Karpas-422 (cell line): ENCODE results near the gene SAP30. TPM values are rescaled to one million over a fixed set of nuclear protein-coding genes. Genes with fewer than 3 reads are reported as not detected.

Source experiments
- DNase-seq: peaks from one replicate; pipeline ENCODE4 v3.0.0-alpha.2; 2015
- H2AFZ ChIP-seq: fragments of 200-600 bp; sonication (generic); 2 replicates; pipeline ENCODE4 v1.6.1; 2014; ENCODE audit warnings: antibody characterized with exemption, low read length, mixed read lengths
- H3K27ac ChIP-seq: fragments of 200-600 bp; sonication (generic); 2 replicates; pipeline ENCODE4 v1.5.1; 2014; ENCODE audit warnings: mild to moderate bottlenecking, low read length, moderate library complexity
- H3K27me3 ChIP-seq: fragments of 200-600 bp; sonication (generic); 2 replicates; pipeline ENCODE4 v1.6.1; 2014; ENCODE audit warnings: low read length, mixed read lengths
- H3K36me3 ChIP-seq: fragments of 200-600 bp; sonication (generic); 2 replicates; pipeline ENCODE4 v1.6.1; 2014; ENCODE audit warnings: low read length, mixed read lengths; ENCODE audit not compliant: insufficient read depth
- H3K4me1 ChIP-seq: fragments of 200-600 bp; sonication (generic); 2 replicates; pipeline ENCODE4 v1.6.1; 2014; ENCODE audit warnings: mild to moderate bottlenecking, low read length, mixed read lengths
- H3K4me2 ChIP-seq: fragments of 200-600 bp; sonication (generic); 2 replicates; pipeline ENCODE4 v1.6.1; 2014; ENCODE audit warnings: low read length, low read depth, mild to moderate bottlenecking; ENCODE audit not compliant: poor library complexity, severe bottlenecking
- H3K4me3 ChIP-seq: fragments of 200-600 bp; sonication (generic); 2 replicates; pipeline ENCODE4 v1.5.1; 2014; ENCODE audit warnings: mild to moderate bottlenecking, antibody characterized with exemption, low read length, mixed read lengths
- H3K79me2 ChIP-seq: fragments of 200-600 bp; sonication (generic); 2 replicates; pipeline ENCODE4 v1.6.1; 2014; ENCODE audit warnings: mild to moderate bottlenecking, low read length, mixed read lengths
- H3K9ac ChIP-seq: fragments of 200-600 bp; sonication (generic); 2 replicates; pipeline ENCODE4 v1.6.0; 2014; ENCODE audit warnings: low read length
- H3K9me2 ChIP-seq: fragments of 200-600 bp; sonication (generic), shearing (Covaris generic); replicated peaks from 2 replicates; pipeline ENCODE4 v1.6.0; 2014; ENCODE audit warnings: mild to moderate bottlenecking, low read length, moderate library complexity; ENCODE audit not compliant: insufficient read depth
- H3K9me3 ChIP-seq: fragments of 300-700, 200-600 bp; sonication (generic); 2 replicates; pipeline ENCODE4 v1.6.1; 2014; ENCODE audit warnings: low read length, mixed read lengths
- H4K20me1 ChIP-seq: fragments of 200-600 bp; sonication (generic); 2 replicates; pipeline ENCODE4 v1.6.1; 2014; ENCODE audit warnings: mild to moderate bottlenecking, antibody characterized with exemption, low read length, low read depth; ENCODE audit not compliant: insufficient read depth
- total RNA-seq: library from RNA; depleted of rRNA; stranded (reverse); fragments of >200 nt; shearing (Covaris generic); gene quantifications from 2 replicates; pipeline ENCODE4 v1.2.3, GENCODE V29; 2014; ENCODE audit warnings: low replicate concordance

The SAP30 gene
- total RNA-seq, 1 experiment from 2014 or later, result 2.0 TPM

- H3K9ac ChIP-seq, result no peak overlapping the region
- DNase-seq, result no peak
- H3K27me3 ChIP-seq, result no peaks in the 10 kb centered on the region
- no peaks in the 10 kb centered on the region for H3K79me2 ChIP-seq
- H3K4me1 ChIP-seq, result no peaks in the 10 kb centered on the region
- no peak overlapping the region for H3K27ac ChIP-seq
- no peak overlapping the region for H2AFZ ChIP-seq
- no peaks in the 10 kb centered on the region for H3K36me3 ChIP-seq
- no peaks in the 10 kb centered on the region for H3K9me3 ChIP-seq
- no peak overlapping the region for H3K4me3 ChIP-seq
- no peaks in the 10 kb centered on the region for H4K20me1 ChIP-seq
- no peaks in the 10 kb centered on the region for H3K9me2 ChIP-seq
- H3K4me2 ChIP-seq, result no peak overlapping the region
These were observed 30.3 kb downstream of the SAP30 start for GRCh38 chr4:173401063-173401462.

GRCh38 chr4:173403051-173403450 is 32.3 kb downstream of the SAP30 start:
- no peaks in the 10 kb centered on the region for H3K4me1 ChIP-seq
- H2AFZ ChIP-seq, result no peak overlapping the region
- no peak overlapping the region for H3K9ac ChIP-seq
- no peak overlapping the region for H3K4me2 ChIP-seq
- no peaks in the 10 kb centered on the region for H3K9me3 ChIP-seq
- H4K20me1 ChIP-seq, result no peaks in the 10 kb centered on the region
- no peaks in the 10 kb centered on the region for H3K79me2 ChIP-seq
- no peak overlapping the region for H3K4me3 ChIP-seq
- no peaks in the 10 kb centered on the region for H3K27me3 ChIP-seq
- no peak overlapping the region for H3K27ac ChIP-seq
- no peak for DNase-seq
- no peaks in the 10 kb centered on the region for H3K9me2 ChIP-seq
- H3K36me3 ChIP-seq, result no peaks in the 10 kb centered on the region

GRCh38 chr4:173404296-173404865 is 33.6 kb downstream of the SAP30 start:
- Histone ChIP-seq H3K4me2 (no peak overlapping the region), H3K9ac (no peak overlapping the region), H4K20me1 (no peaks in the 10 kb centered on the region), H3K27ac (no peak overlapping the region), H3K9me2 (no peaks in the 10 kb centered on the region), H3K4me3 (no peak overlapping the region), H3K27me3 (no peaks in the 10 kb centered on the region), H2AFZ (no peak overlapping the region), H3K4me1 (no peaks in the 10 kb centered on the region), H3K36me3 (no peaks in the 10 kb centered on the region), H3K9me3 (no peaks in the 10 kb centered on the region), H3K79me2 (no peaks in the 10 kb centered on the region)
- no peak for DNase-seq

GRCh38 chr4:173405840-173406606 is 35.3 kb downstream of the SAP30 start:
- Histone ChIP-seq H3K27ac (no peak overlapping the region), H4K20me1 (no peaks in the 10 kb centered on the region), H3K4me3 (no peak overlapping the region), H3K4me2 (no peak overlapping the region), H3K79me2 (no peaks in the 10 kb centered on the region), H3K36me3 (no peaks in the 10 kb centered on the region), H2AFZ (no peak overlapping the region), H3K9me2 (no peaks in the 10 kb centered on the region), H3K9ac (no peak overlapping the region), H3K9me3 (no peaks in the 10 kb centered on the region), H3K4me1 (no peaks in the 10 kb centered on the region), H3K27me3 (no peaks in the 10 kb centered on the region)
- DNase-seq, result no peak

DNA sequence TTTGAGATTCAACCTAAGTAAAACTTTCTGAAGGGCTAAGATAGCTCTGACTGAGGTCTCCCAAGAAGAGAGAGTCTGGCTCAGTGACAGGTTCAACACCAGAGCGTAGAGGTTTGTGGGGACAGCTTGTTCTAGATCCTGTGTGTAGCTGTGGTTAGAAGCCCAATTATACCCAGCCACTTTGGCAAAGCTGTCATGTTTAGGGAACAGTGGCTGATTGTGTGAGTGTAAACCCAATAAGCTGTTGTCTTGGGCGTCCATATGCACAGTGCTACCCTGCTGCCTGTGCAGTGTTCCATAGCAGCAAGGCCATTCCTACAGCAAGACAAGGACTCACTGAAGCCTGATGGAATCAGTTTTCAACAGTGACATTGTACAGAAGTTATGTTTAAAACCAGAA is 39.3 kb downstream of the SAP30 start:
- no peak overlapping the region for H2AFZ ChIP-seq
- H3K27me3 ChIP-seq, result no peaks in the 10 kb centered on the region
- H3K4me2 ChIP-seq, result no peak overlapping the region
- no peaks in the 10 kb centered on the region for H3K9me3 ChIP-seq
- H3K9ac ChIP-seq, result no peak overlapping the region
- H3K36me3 ChIP-seq, result no peaks in the 10 kb centered on the region
- H4K20me1 ChIP-seq, result no peaks in the 10 kb centered on the region
- H3K79me2 ChIP-seq, result no peaks in the 10 kb centered on the region
- no peak overlapping the region for H3K4me3 ChIP-seq
- DNase-seq, result no peak
- no peak overlapping the region for H3K27ac ChIP-seq
- H3K9me2 ChIP-seq, result no peaks in the 10 kb centered on the region
- no peaks in the 10 kb centered on the region for H3K4me1 ChIP-seq

DNA sequence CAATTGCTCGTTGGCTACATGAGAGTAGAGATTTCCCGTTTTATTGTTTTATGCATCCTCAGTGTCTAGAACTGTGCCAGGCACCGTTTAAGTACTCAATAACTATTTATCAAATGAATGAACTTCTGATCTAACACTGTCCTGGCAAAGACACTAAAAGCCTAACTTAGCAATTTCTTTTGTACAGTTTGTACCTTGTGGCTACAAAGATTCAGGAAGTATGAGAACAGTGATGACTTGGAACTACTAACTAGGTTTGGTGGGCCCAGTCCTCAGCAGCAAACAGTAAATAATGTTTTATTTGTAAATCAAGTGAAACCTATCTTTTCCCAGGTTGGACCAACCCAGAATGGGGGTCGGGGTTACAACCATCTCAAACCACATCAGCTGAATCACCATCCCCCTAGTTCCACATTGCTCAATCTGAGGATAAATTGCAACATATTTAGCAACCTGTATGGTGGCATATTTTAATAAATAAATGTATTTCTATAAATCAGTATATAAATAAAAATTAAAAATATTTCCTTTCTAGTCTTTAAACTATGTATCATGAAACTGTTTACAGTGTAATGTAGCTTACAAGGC is 40.4 kb downstream of the SAP30 start:
- Histone ChIP-seq H3K27me3 (no peaks in the 10 kb centered on the region), H3K36me3 (no peaks in the 10 kb centered on the region), H3K4me3 (no peak overlapping the region), H3K9me3 (no peaks in the 10 kb centered on the region), H3K9me2 (no peaks in the 10 kb centered on the region), H4K20me1 (no peaks in the 10 kb centered on the region), H3K79me2 (no peaks in the 10 kb centered on the region), H3K4me2 (no peak overlapping the region), H3K27ac (no peak overlapping the region), H3K4me1 (no peaks in the 10 kb centered on the region), H3K9ac (no peak overlapping the region), H2AFZ (no peak overlapping the region)
- no peak for DNase-seq

DNA sequence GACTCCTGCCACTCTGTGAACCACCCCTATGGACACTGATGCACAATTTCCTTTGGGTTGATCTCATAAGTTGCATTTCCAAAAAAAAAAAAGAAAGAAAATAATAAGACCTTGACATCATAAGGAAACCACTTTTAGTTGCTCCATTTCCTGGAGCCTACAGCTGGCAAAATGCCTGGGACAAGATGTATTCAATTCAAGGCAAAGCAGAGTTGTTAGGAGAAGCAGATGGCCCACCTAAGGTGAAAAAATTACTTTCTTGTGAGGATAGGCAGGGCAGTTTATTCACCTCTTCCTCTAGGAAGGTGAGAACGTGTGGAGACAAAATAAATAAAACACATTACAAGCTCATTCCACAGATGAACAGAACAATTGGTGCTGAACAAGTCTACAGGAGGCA is 42.3 kb downstream of the SAP30 start:
- no peaks in the 10 kb centered on the region for H3K9me2 ChIP-seq
- no peak for DNase-seq
- no peaks in the 10 kb centered on the region for H3K9me3 ChIP-seq
- H3K27me3 ChIP-seq, result no peaks in the 10 kb centered on the region
- no peaks in the 10 kb centered on the region for H3K4me1 ChIP-seq
- H4K20me1 ChIP-seq, result no peaks in the 10 kb centered on the region
- H3K27ac ChIP-seq, result no peak overlapping the region
- no peaks in the 10 kb centered on the region for H3K36me3 ChIP-seq
- no peaks in the 10 kb centered on the region for H3K79me2 ChIP-seq
- H3K4me2 ChIP-seq, result no peak overlapping the region
- H3K9ac ChIP-seq, result no peak overlapping the region
- no peak overlapping the region for H2AFZ ChIP-seq
- H3K4me3 ChIP-seq, result no peak overlapping the region

DNA sequence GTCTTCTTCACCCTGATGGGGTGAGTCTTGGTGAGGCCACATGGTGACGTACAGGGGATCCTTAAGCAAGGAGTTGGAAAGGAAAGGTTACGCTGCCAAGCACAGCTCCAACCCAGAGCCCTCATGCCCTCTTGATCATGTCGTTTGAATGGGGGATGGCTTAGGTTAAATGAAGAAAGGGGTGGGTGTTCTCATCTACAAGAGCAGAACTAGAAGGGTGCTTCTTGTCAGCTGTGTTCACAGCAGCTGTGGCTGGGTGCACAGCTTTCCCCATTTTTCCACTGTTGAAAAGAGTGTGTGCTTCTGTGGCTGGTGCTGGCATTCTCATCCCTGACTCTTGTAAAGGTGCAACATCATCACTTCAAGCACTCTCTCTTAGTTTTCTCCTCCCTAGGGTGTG is 43.7 kb downstream of the SAP30 start:
- Histone ChIP-seq H3K27ac (no peak overlapping the region), H3K9me3 (no peaks in the 10 kb centered on the region), H3K79me2 (no peaks in the 10 kb centered on the region), H3K9me2 (no peaks in the 10 kb centered on the region), H3K4me2 (no peak overlapping the region), H4K20me1 (no peaks in the 10 kb centered on the region), H3K4me3 (no peak overlapping the region), H3K4me1 (no peaks in the 10 kb centered on the region), H2AFZ (no peak overlapping the region), H3K36me3 (no peaks in the 10 kb centered on the region), H3K9ac (no peak overlapping the region), H3K27me3 (no peaks in the 10 kb centered on the region)
- DNase-seq, result no peak
